GM12874 (cell line): ENCODE results near the gene C17orf100.

Experiments used
- CTCF ChIP-seq: IDR thresholded peaks from 2 replicates; pipeline ENCODE4 v1.5.1; 2011; ENCODE audit warnings: low read depth, mild to moderate bottlenecking, control low read depth, low read length, moderate library complexity; ENCODE audit not compliant: insufficient read depth

C17orf100 gene

GRCh38 chr17:6701719-6702118 lies 50.2 kb downstream of the C17orf100 start:
- peak; percentile 54 for TF ChIP-seq CTCF

- TF ChIP-seq CTCF = no peak
Measured at GRCh38 chr17:6702567-6703215, 51.1 kb downstream of the C17orf100 start.
